PC-3 (cell line): ENCODE measurements around the gene C1orf21.

Experiments
- EZH2phosphoT487 ChIP-seq: fragments of 300-600 bp; sonication (generic); IDR thresholded peaks from 2 replicates; pipeline ENCODE4 v1.6.1; 2018; ENCODE audit warnings: mild to moderate bottlenecking, antibody characterized with exemption, low read length, borderline replicate concordance
- TF ChIP-seq, protein P1 (sequence below): fragments of 300-600 bp; sonication (generic); conservative IDR thresholded peaks from 2 replicates; pipeline ENCODE4 v1.5.1; 2017; ENCODE audit warnings: antibody characterized with exemption, low read depth, mild to moderate bottlenecking, low read length

DNA sequence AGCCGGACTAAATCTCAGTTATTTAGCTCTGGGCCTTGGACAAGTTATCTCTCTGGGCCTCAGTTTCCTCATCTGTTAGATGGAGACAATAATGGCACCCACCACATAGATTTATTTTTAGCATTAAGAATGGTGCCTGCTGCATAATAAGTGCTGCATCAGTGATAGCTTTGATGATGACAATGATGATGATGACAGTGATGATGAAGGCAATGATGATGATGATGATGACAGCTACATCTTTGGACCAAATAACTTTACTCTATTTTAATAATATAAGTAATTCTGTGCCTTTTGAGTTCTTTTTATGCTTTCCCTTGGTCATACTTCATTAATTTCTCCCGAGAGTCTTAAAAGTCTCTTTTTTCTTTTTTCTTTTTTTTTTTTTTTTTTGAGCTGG is 143.4 kb downstream of the C1orf21 start:
- TF ChIP-seq, protein P1, sequence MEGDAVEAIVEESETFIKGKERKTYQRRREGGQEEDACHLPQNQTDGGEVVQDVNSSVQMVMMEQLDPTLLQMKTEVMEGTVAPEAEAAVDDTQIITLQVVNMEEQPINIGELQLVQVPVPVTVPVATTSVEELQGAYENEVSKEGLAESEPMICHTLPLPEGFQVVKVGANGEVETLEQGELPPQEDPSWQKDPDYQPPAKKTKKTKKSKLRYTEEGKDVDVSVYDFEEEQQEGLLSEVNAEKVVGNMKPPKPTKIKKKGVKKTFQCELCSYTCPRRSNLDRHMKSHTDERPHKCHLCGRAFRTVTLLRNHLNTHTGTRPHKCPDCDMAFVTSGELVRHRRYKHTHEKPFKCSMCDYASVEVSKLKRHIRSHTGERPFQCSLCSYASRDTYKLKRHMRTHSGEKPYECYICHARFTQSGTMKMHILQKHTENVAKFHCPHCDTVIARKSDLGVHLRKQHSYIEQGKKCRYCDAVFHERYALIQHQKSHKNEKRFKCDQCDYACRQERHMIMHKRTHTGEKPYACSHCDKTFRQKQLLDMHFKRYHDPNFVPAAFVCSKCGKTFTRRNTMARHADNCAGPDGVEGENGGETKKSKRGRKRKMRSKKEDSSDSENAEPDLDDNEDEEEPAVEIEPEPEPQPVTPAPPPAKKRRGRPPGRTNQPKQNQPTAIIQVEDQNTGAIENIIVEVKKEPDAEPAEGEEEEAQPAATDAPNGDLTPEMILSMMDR = no peak
- TF ChIP-seq EZH2phosphoT487 = no peak
